Astrocyte (in vitro differentiated cells and primary cell): ENCODE data around the gene RAB5IF. TPM values are rescaled to one million over a fixed set of nuclear protein-coding genes. Genes with fewer than 3 reads are reported as not detected.

Experiments
- DNase-seq: peaks from one replicate; pipeline ENCODE4 v3.0.0-alpha.2; 2010; ENCODE audit warnings: low read depth
- FAIRE-seq: peaks from 2 replicates; lab custom pipeline; 2011; peaks lifted over from hg19 to GRCh38; lab: Jason Lieb, UNC
- H2AFZ ChIP-seq: 2 replicates; pipeline ENCODE4 v1.6.0; 2012; ENCODE audit warnings: low read depth, low read length, inconsistent platforms
- H3K27ac ChIP-seq: 2 replicates; pipeline ENCODE4 v1.5.1; 2011; ENCODE audit warnings: low read depth, low read length, inconsistent platforms
- H3K27me3 ChIP-seq: 2 replicates; pipeline ENCODE4 v1.6.0; 2011; ENCODE audit warnings: low read length, inconsistent platforms; ENCODE audit not compliant: insufficient read depth
- H3K36me3 ChIP-seq: 2 replicates; pipeline ENCODE4 v1.5.1; 2011; ENCODE audit warnings: low read length, inconsistent platforms; ENCODE audit not compliant: insufficient read depth
- H3K4me1 ChIP-seq: 2 replicates; pipeline ENCODE4 v1.5.1; 2011; ENCODE audit warnings: low read length, inconsistent platforms; ENCODE audit not compliant: insufficient read depth
- H3K4me2 ChIP-seq: 2 replicates; pipeline ENCODE4 v1.6.0; 2012; ENCODE audit warnings: low read length, inconsistent platforms
- H3K4me3 ChIP-seq: 2 replicates; pipeline ENCODE4 v1.5.1; 2011; ENCODE audit warnings: low read depth, mild to moderate bottlenecking, low read length, inconsistent platforms; ENCODE audit not compliant: insufficient read depth
- H3K79me2 ChIP-seq: 2 replicates; pipeline ENCODE4 v1.6.0; 2012; ENCODE audit warnings: mild to moderate bottlenecking, low read length, inconsistent platforms; ENCODE audit not compliant: insufficient read depth
- H3K9ac ChIP-seq: 2 replicates; pipeline ENCODE4 v1.6.0; 2012; ENCODE audit warnings: mild to moderate bottlenecking, low read length, inconsistent platforms
- H3K9me3 ChIP-seq: 2 replicates; pipeline ENCODE4 v1.5.1; 2012; ENCODE audit warnings: low read depth, mild to moderate bottlenecking, low read length, inconsistent platforms; ENCODE audit not compliant: insufficient read depth
- H4K20me1 ChIP-seq: 2 replicates; pipeline ENCODE4 v1.6.0; 2012; ENCODE audit warnings: low read length, inconsistent platforms; ENCODE audit not compliant: insufficient read depth
- H3K27ac Mint-ChIP-seq: one replicate; pipeline ENCODE4 v1.8.0; 2021; ENCODE audit warnings: mild to moderate bottlenecking, mixed read lengths; ENCODE audit not compliant: unreplicated experiment
- H3K27me3 Mint-ChIP-seq: one replicate; pipeline ENCODE4 v1.8.0; 2021; ENCODE audit warnings: low read depth, mixed read lengths; ENCODE audit not compliant: unreplicated experiment
- H3K36me3 Mint-ChIP-seq: one replicate; pipeline ENCODE4 v1.8.0; 2021; ENCODE audit warnings: low read depth, mixed read lengths; ENCODE audit not compliant: unreplicated experiment
- H3K4me1 Mint-ChIP-seq: one replicate; pipeline ENCODE4 v1.8.0; 2021; ENCODE audit warnings: low read depth, mixed read lengths; ENCODE audit not compliant: unreplicated experiment
- H3K4me3 Mint-ChIP-seq: one replicate; pipeline ENCODE4 v1.8.0; 2021; ENCODE audit warnings: mild to moderate bottlenecking, moderate library complexity, mixed read lengths; ENCODE audit not compliant: unreplicated experiment
- H3K9me3 Mint-ChIP-seq: one replicate; pipeline ENCODE4 v1.8.0; 2021; ENCODE audit warnings: mild to moderate bottlenecking, mixed read lengths; ENCODE audit not compliant: unreplicated experiment
- EZH2 ChIP-seq: IDR thresholded peaks from 2 replicates; pipeline ENCODE4 v1.6.1; 2012; ENCODE audit warnings: mild to moderate bottlenecking, low read length, inconsistent platforms; ENCODE audit not compliant: insufficient read depth
- total RNA-seq: library from RNA; stranded (reverse); gene quantifications from 2 replicates; pipeline ENCODE4 v1.2.1, GENCODE V29; 2021
- TF ChIP-seq, protein P1 (sequence below): IDR thresholded peaks from 2 replicates; pipeline ENCODE4 v1.5.1; 2011; ENCODE audit warnings: low read depth, mild to moderate bottlenecking, inconsistent platforms, low read length, moderate library complexity; ENCODE audit not compliant: insufficient read depth

Gene RAB5IF
- total RNA-seq, 1 donor from 2014 or later = 117 TPM

- DNase-seq = peak; percentile 67
- no peak for FAIRE-seq
- Mint-ChIP-seq H3K4me1 (peaks cover 37% of the 10 kb centered on the region), H3K27ac (peak within 1 kb of the TSS; percentile 96), H3K4me3 (peak within 1 kb of the TSS; percentile 97), H3K9me3 (no peaks in the 10 kb centered on the region), H3K27me3 (no peaks in the 10 kb centered on the region), H3K36me3 (peaks cover 2% of the 10 kb centered on the region)
- Histone ChIP-seq H3K4me2 (peak within 1 kb of the TSS; percentile 94), H2AFZ (peak within 1 kb of the TSS; percentile 90), H3K4me1 (peaks cover 28% of the 10 kb centered on the region), H4K20me1 (peaks cover 32% of the 10 kb centered on the region), H3K36me3 (no peaks in the 10 kb centered on the region), H3K27ac (peak within 1 kb of the TSS; percentile 66), H3K4me3 (peak within 1 kb of the TSS; percentile 69), H3K9ac (peak within 1 kb of the TSS; percentile 87), H3K79me2 (peaks cover 37% of the 10 kb centered on the region), H3K9me3 (no peaks in the 10 kb centered on the region), H3K27me3 (no peaks in the 10 kb centered on the region)
- TF ChIP-seq, protein P1, sequence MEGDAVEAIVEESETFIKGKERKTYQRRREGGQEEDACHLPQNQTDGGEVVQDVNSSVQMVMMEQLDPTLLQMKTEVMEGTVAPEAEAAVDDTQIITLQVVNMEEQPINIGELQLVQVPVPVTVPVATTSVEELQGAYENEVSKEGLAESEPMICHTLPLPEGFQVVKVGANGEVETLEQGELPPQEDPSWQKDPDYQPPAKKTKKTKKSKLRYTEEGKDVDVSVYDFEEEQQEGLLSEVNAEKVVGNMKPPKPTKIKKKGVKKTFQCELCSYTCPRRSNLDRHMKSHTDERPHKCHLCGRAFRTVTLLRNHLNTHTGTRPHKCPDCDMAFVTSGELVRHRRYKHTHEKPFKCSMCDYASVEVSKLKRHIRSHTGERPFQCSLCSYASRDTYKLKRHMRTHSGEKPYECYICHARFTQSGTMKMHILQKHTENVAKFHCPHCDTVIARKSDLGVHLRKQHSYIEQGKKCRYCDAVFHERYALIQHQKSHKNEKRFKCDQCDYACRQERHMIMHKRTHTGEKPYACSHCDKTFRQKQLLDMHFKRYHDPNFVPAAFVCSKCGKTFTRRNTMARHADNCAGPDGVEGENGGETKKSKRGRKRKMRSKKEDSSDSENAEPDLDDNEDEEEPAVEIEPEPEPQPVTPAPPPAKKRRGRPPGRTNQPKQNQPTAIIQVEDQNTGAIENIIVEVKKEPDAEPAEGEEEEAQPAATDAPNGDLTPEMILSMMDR = no peak
- TF ChIP-seq EZH2 = no peak
These were observed 32.3 kb upstream of the RAB5IF start, which contains the start of gene TGIF2 for GRCh38 chr20:36573103-36573797. TSS of gene TGIF2 (plus strand) at chr20:36573597. CDS start at chr20:36578775, 5,178 bp downstream.

DNA sequence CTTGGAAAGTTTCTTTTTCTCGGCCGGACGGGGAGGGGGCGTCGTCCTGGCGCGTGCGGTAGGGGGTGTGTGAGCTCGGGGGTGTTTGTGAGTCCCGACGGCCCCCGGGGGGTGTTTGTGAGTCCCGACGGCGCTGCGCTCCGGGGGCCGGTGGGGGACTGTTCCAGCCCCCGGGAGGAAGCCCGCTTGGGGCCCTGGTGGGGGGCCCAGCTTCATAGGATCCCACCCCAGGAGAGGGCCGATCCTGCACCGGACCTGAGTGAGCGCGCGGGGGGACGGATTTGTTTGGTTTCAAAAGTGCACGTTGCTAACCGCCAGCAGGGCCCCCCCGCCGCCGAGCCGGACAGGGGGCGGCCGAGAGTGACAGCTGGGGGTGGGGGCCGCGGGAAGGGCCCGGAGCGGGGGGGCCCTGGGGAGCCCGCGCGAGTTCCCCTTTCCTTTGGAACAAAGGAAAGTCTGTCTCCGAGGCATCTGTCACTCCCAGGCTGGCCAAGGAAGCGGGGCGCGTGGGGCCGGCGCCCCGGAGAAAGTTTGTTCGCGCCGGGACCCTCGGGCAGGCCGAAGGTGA, 31.7 kb upstream of the RAB5IF start:
- Mint-ChIP-seq H3K27ac (no peak overlapping the region), H3K4me3 (peak overlapping the region; percentile 74), H3K36me3 (peaks cover 7% of the 10 kb centered on the region), H3K27me3 (no peaks in the 10 kb centered on the region), H3K4me1 (peaks cover 37% of the 10 kb centered on the region), H3K9me3 (no peaks in the 10 kb centered on the region)
- H4K20me1 ChIP-seq = peaks cover 39% of the 10 kb centered on the region
- peak overlapping the region; percentile 87 for H3K9ac ChIP-seq
- peak overlapping the region; percentile 66 for H3K27ac ChIP-seq
- H3K27me3 ChIP-seq = no peaks in the 10 kb centered on the region
- FAIRE-seq (no peak), DNase-seq (no peak)
- no peaks in the 10 kb centered on the region for H3K36me3 ChIP-seq
- TF ChIP-seq EZH2 = no peak
- TF ChIP-seq, protein P1 = no peak
- H3K4me3 ChIP-seq = peak overlapping the region; percentile 66
- H2AFZ ChIP-seq = peak overlapping the region; percentile 37
- peaks cover 43% of the 10 kb centered on the region for H3K79me2 ChIP-seq
- H3K9me3 ChIP-seq = no peaks in the 10 kb centered on the region
- peak overlapping the region; percentile 94 for H3K4me2 ChIP-seq
- H3K4me1 ChIP-seq = peaks cover 28% of the 10 kb centered on the region
